H9 (cell line): ENCODE results near the gene NFS1. TPM values are rescaled to one million over a fixed set of nuclear protein-coding genes. Genes with fewer than 3 reads are reported as not detected.
A peak's percentile ranks its signal among the peaks of the same experiment; 100 is the strongest.

Experiments
- DNase-seq: peaks from one replicate; pipeline ENCODE4 v3.0.0-alpha.2; 2017
- H2AFZ ChIP-seq: one replicate; pipeline ENCODE4 v1.6.1; 2013; ENCODE audit warnings: mild to moderate bottlenecking, low read length, control low read depth, moderate library complexity
- H2AK5ac ChIP-seq: 2 replicates; pipeline ENCODE4 v1.6.1; 2013; ENCODE audit warnings: low read length, control low read depth, mixed read lengths; ENCODE audit not compliant: insufficient read length
- H2BK120ac ChIP-seq: one replicate; pipeline ENCODE4 v1.6.1; 2013; ENCODE audit warnings: low read depth, mild to moderate bottlenecking, low read length, control low read depth, inconsistent platforms; ENCODE audit not compliant: poor library complexity, severe bottlenecking
- H2BK12ac ChIP-seq: 2 replicates; pipeline ENCODE4 v1.6.1; 2013; ENCODE audit warnings: low read length, control low read depth, mixed read lengths, low read depth; ENCODE audit not compliant: insufficient read length
- H2BK15ac ChIP-seq: 2 replicates; pipeline ENCODE4 v1.6.1; 2013; ENCODE audit warnings: low read depth, low read length, control low read depth
- H2BK20ac ChIP-seq: one replicate; pipeline ENCODE4 v1.6.1; 2013; ENCODE audit warnings: low read depth, mild to moderate bottlenecking, low read length, control low read depth, inconsistent platforms; ENCODE audit not compliant: poor library complexity, severe bottlenecking
- H2BK5ac ChIP-seq: 2 replicates; pipeline ENCODE4 v1.6.1; 2013; ENCODE audit warnings: low read length, control low read depth, mixed read lengths; ENCODE audit not compliant: insufficient read length
- H3K14ac ChIP-seq: 2 replicates; pipeline ENCODE4 v1.6.1; 2013; ENCODE audit warnings: low read length, control low read depth; ENCODE audit not compliant: insufficient read depth
- H3K18ac ChIP-seq: 2 replicates; pipeline ENCODE4 v1.6.1; 2013; ENCODE audit warnings: low read depth, mild to moderate bottlenecking, mixed read lengths, low read length, control low read depth; ENCODE audit not compliant: insufficient read length
- H3K23ac ChIP-seq: 2 replicates; pipeline ENCODE4 v1.6.1; 2013; ENCODE audit warnings: low read length, control low read depth, mixed read lengths, low read depth; ENCODE audit not compliant: insufficient read length
- H3K23me2 ChIP-seq: 2 replicates; pipeline ENCODE4 v1.6.1; 2013; ENCODE audit warnings: low read depth, mild to moderate bottlenecking, mixed read lengths, low read length, control low read depth; ENCODE audit not compliant: insufficient read length, poor library complexity, severe bottlenecking
- H3K27ac ChIP-seq: 2 replicates; pipeline ENCODE4 v1.5.1; 2013; ENCODE audit warnings: low read length, control low read depth, mixed read lengths, low read depth; ENCODE audit not compliant: insufficient read length
- H3K27me3 ChIP-seq: 2 replicates; pipeline ENCODE4 v1.6.1; 2013; ENCODE audit warnings: low read length, control low read depth, inconsistent platforms; ENCODE audit not compliant: insufficient read depth
- H3K4ac ChIP-seq: 2 replicates; pipeline ENCODE4 v1.6.1; 2013; ENCODE audit warnings: low read depth, mild to moderate bottlenecking, control low read depth, inconsistent platforms, low read length, moderate library complexity
- H3K4me1 ChIP-seq: 2 replicates; pipeline ENCODE4 v1.6.1; 2013; ENCODE audit warnings: low read length, control low read depth, inconsistent platforms; ENCODE audit not compliant: insufficient read depth
- H3K4me2 ChIP-seq: 2 replicates; pipeline ENCODE4 v1.6.1; 2013; ENCODE audit warnings: low read length, control low read depth, mixed read lengths; ENCODE audit not compliant: insufficient read length, insufficient read depth
- H3K56ac ChIP-seq: 2 replicates; pipeline ENCODE4 v1.6.1; 2013; ENCODE audit warnings: low read depth, mild to moderate bottlenecking, mixed read lengths, low read length, control low read depth; ENCODE audit not compliant: insufficient read length
- H3K79me1 ChIP-seq: 2 replicates; pipeline ENCODE4 v1.6.1; 2013; ENCODE audit warnings: low read depth, mild to moderate bottlenecking, moderate library complexity, low read length, control low read depth, inconsistent platforms; ENCODE audit not compliant: insufficient read depth, poor library complexity, severe bottlenecking
- H3K79me2 ChIP-seq: 2 replicates; pipeline ENCODE4 v1.6.1; 2013; ENCODE audit warnings: low read length, control low read depth, inconsistent platforms; ENCODE audit not compliant: insufficient read depth
- H3K9ac ChIP-seq: 2 replicates; pipeline ENCODE4 v1.6.1; 2013; ENCODE audit warnings: low read length, control low read depth, mixed read lengths; ENCODE audit not compliant: insufficient read length; ENCODE audit errors: extremely low read depth
- H3K9me3 ChIP-seq: one replicate; pipeline ENCODE4 v1.6.1; 2013; ENCODE audit warnings: low read depth, low read length, inconsistent platforms; ENCODE audit not compliant: control insufficient read depth
- H3T11ph ChIP-seq: one replicate; pipeline ENCODE4 v1.6.1; 2013; ENCODE audit warnings: mild to moderate bottlenecking, low read length, control low read depth, inconsistent platforms
- H4K20me1 ChIP-seq: one replicate; pipeline ENCODE4 v1.6.1; 2013; ENCODE audit not compliant: control insufficient read depth, insufficient read length, insufficient read depth
- H4K5ac ChIP-seq: 2 replicates; pipeline ENCODE4 v1.6.1; 2013; ENCODE audit warnings: low read depth, mild to moderate bottlenecking, mixed read lengths, low read length, control low read depth; ENCODE audit not compliant: insufficient read length
- H4K8ac ChIP-seq: replicated peaks from 2 replicates; pipeline ENCODE4 v1.6.1; 2013; ENCODE audit warnings: low read length, control low read depth, mixed read lengths, low read depth; ENCODE audit not compliant: insufficient read length
- H4K91ac ChIP-seq: 2 replicates; pipeline ENCODE4 v1.6.1; 2013; ENCODE audit warnings: low read depth, mild to moderate bottlenecking, moderate library complexity, mixed read lengths, low read length, control low read depth; ENCODE audit not compliant: insufficient read length
- H3K27ac Mint-ChIP-seq, 3 experiments: 2 replicates in 2 of 3; 3 replicates in 1 of 3; pipeline ENCODE4 v1.8.0; 2020 to 2021; ENCODE audit warnings: mixed read lengths in 3 of 3, mild to moderate bottlenecking in 1 of 3, moderate library complexity in 1 of 3
- H3K27me3 Mint-ChIP-seq: 2 replicates; pipeline ENCODE4 v1.8.0; 2021; ENCODE audit warnings: low read depth, mild to moderate bottlenecking, moderate library complexity, mixed read lengths
- H3K36me3 Mint-ChIP-seq, 3 experiments: 2 replicates in 2 of 3; 3 replicates in 1 of 3; pipeline ENCODE4 v1.8.0; 2020 to 2021; ENCODE audit warnings: low read depth in 3 of 3, mixed read lengths in 3 of 3; ENCODE audit not compliant: insufficient read depth in 1 of 3
- H3K4me1 Mint-ChIP-seq, 2 experiments: 2 replicates each; pipeline ENCODE4 v1.8.0; 2020; ENCODE audit warnings: mixed read lengths in 2 of 2
- H3K4me3 Mint-ChIP-seq, 2 experiments: 2 replicates in 1 of 2; 3 replicates in 1 of 2; pipeline ENCODE4 v1.8.0; 2020 to 2021; ENCODE audit warnings: mild to moderate bottlenecking in 2 of 2, mixed read lengths in 2 of 2, moderate library complexity in 1 of 2
- H3K9me3 Mint-ChIP-seq, 2 experiments: 2 replicates in 1 of 2; 3 replicates in 1 of 2; pipeline ENCODE4 v1.8.0; 2020; ENCODE audit warnings: mild to moderate bottlenecking in 2 of 2, mixed read lengths in 2 of 2, moderate library complexity in 1 of 2
- WGBS: extraction: QIAGEN DNeasy Blood & Tissue Kit; methylation state at CpG from one replicate; pipeline ENCODE4 v1.1.7; 2013; ENCODE audit warnings: missing lambda C conversion rate, low lambda C conversion rate, mixed read lengths; ENCODE audit not compliant: insufficient read length; ENCODE audit errors: extremely low coverage; 5-methylcytosine and 5-hydroxymethylcytosine counted together
- total RNA-seq: library from RNA; stranded (reverse); gene quantifications from 2 replicates; pipeline ENCODE4 v1.2.1, GENCODE V29; 2021
- TF ChIP-seq, protein P1 (sequence below): fragments of 200-600 bp; sonication (generic); conservative IDR thresholded peaks from 3 replicates; pipeline ENCODE4 v1.8.0; 2021; ENCODE audit warnings: antibody characterized with exemption, mild to moderate bottlenecking

NFS1 gene
- total RNA-seq, 1 experiment from 2014 or later, result 26.6 TPM

DNA sequence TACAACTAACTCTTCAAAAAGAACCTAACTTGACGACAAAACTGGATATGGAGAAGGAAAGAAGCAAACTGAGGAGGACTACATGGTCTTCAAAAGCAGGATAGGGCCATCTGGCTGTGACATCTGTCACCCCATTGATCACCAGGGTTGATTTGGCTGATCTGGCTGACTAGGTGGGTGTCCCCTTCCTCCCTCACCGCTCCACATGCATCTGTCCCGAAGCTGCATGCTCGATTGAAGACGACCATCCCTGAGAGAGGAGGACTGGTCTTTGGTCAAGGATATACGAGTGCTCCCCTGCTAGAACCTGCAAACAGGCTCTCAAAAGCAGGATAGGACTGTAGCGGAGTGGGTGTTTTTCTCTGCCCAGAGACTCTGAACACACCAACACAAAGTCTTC lies 56.1 kb downstream of the NFS1 start:
- no peaks in the 10 kb centered on the region for H3K9me3 Mint-ChIP-seq
- Histone ChIP-seq H3T11ph (no peak overlapping the region), H2AK5ac (no peak overlapping the region), H4K5ac (no peak overlapping the region), H3K4ac (no peak overlapping the region), H4K8ac (no peak overlapping the region), H4K20me1 (no peaks in the 10 kb centered on the region), H2BK12ac (no peak overlapping the region), H3K56ac (no peak overlapping the region), H3K79me2 (peaks cover 5% of the 10 kb centered on the region; the same call in 1 of the 2 replicates), H3K9ac (no peak overlapping the region), H3K27me3 (no peaks in the 10 kb centered on the region), H2BK20ac (no peak overlapping the region), H2BK5ac (no peak overlapping the region), H2BK120ac (no peak overlapping the region), H3K79me1 (peaks cover 9% of the 10 kb centered on the region), H3K9me3 (no peaks in the 10 kb centered on the region), H3K23ac (no peak overlapping the region), H3K4me2 (no peak overlapping the region), H3K27ac (no peak overlapping the region), H3K23me2 (no peaks in the 10 kb centered on the region), H3K18ac (no peak overlapping the region), H3K4me1 (peaks cover 1% of the 10 kb centered on the region; the same call in 1 of the 2 replicates), H2AFZ (no peak overlapping the region), H4K91ac (no peak overlapping the region), H2BK15ac (no peak overlapping the region), H3K14ac (no peak overlapping the region)
- H3K4me1 Mint-ChIP-seq, result peaks cover 49 to 56% of the 10 kb centered on the region in 2 experiments
- no peak for DNase-seq
- no peak overlapping the region for H3K4me3 Mint-ChIP-seq
- TF ChIP-seq, protein P1, sequence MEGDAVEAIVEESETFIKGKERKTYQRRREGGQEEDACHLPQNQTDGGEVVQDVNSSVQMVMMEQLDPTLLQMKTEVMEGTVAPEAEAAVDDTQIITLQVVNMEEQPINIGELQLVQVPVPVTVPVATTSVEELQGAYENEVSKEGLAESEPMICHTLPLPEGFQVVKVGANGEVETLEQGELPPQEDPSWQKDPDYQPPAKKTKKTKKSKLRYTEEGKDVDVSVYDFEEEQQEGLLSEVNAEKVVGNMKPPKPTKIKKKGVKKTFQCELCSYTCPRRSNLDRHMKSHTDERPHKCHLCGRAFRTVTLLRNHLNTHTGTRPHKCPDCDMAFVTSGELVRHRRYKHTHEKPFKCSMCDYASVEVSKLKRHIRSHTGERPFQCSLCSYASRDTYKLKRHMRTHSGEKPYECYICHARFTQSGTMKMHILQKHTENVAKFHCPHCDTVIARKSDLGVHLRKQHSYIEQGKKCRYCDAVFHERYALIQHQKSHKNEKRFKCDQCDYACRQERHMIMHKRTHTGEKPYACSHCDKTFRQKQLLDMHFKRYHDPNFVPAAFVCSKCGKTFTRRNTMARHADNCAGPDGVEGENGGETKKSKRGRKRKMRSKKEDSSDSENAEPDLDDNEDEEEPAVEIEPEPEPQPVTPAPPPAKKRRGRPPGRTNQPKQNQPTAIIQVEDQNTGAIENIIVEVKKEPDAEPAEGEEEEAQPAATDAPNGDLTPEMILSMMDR, result no peak
- no CpG with 5 or more reads among the region's 7 CpGs for WGBS
- no peaks in the 10 kb centered on the region; the same call in 1 of the 2 replicates for H3K27me3 Mint-ChIP-seq
- peaks cover 0 to 6% (median 2%) of the 10 kb centered on the region in 3 experiments; a peak in 2 of 7 replicates for H3K36me3 Mint-ChIP-seq
- H3K27ac Mint-ChIP-seq, result peak overlapping the region in 2 of 3 experiments; percentile 9 to 23; a peak in 2 of 7 replicates
